ENCODE results near the gene SHF.

Gene SHF

DNA sequence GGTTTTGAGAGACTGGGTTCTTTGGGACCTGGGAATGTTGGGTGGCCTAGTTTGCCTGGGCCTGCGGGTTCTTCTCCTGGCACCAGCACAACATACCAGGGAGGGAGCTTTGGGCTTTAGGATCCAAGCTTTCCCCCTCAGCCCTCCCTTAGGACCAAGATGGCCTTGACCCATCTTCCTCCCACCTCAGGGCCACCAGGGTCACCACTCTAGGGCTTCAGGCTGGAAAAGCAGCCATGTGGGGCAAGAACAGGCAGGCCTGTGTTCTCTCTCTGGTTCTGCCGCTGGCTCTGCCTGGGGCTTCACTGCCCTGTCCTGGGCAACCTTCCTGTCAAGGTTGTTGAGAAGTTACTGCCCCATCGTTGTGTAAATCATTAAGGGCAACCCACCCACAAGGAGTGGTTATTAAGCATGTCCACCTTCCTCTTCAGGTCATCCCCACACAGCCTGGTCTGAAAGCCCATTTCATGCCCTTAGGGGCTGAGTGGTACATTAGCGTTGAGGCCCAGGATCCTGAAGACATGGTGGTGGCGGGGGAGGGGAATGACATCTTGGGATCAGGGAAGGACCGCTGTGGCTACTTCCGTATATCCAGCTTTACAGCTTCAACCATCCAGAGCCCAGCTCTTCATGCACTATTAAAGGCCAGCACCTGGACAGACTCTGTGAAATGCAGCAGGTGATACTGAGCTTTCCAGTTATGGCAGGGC lies 57.3 kb downstream of the SHF start:
- no peak for TF ChIP-seq CTCF (IDR thresholded peaks at IDR 0.05; ENCODE audit: low read depth, low read length)
- DNase-seq (ENCODE audit: extremely low read depth, low read depth): no peak

- no peak for TF ChIP-seq CTCF (IDR thresholded peaks at IDR 0.05; ENCODE audit: low read depth, low read length)
- no peak for DNase-seq (ENCODE audit: extremely low read depth, low read depth)
Measured at GRCh38 chr15:45129651-45130129, 58.1 kb downstream of the SHF start, which contains the start of the genes DUOX1 and DUOXA1. TSS of gene DUOX1 (plus strand) at chr15:45129994. CDS start at chr15:45131967, 1,973 bp downstream. TSS of gene DUOXA1 (minus strand) at chr15:45129879. CDS start at chr15:45123014, 6,865 bp downstream.

DNA sequence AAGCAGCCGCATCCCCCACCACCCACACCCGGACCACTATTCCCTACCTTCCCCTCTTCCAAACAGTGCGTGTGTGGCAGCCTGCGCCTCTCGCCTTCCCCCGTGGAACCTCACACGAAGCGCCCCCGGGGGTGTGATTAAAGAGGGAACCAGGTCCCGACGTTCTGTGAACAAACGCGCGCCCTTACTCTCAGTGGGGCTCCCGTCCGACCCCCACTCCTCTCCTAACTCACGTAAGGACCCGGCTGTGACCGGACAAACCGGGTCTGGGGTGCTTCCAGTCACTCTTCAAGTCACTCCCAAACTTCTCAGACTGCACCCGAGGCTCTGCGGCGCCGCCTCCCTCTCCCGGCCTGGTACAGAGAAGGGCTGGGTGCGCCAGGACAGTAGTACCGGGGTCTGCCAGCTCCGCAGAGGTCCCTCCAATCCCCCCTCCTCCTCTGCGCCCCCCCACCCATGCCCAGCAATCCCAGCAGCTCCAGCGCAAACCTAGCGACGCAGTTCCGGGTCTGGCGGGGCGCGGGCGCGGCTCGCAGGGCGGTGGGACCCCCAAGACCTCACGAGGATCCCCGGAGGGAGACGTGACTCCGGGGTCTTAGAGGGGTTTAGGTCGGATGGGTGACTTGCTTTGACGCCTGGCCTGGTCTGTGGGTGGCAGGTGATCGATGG lies 58.7 kb downstream of the SHF start:
- TF ChIP-seq CTCF (IDR thresholded peaks at IDR 0.05; ENCODE audit: low read depth, low read length): no peak
- no peak for DNase-seq (ENCODE audit: extremely low read depth, low read depth)

DNA sequence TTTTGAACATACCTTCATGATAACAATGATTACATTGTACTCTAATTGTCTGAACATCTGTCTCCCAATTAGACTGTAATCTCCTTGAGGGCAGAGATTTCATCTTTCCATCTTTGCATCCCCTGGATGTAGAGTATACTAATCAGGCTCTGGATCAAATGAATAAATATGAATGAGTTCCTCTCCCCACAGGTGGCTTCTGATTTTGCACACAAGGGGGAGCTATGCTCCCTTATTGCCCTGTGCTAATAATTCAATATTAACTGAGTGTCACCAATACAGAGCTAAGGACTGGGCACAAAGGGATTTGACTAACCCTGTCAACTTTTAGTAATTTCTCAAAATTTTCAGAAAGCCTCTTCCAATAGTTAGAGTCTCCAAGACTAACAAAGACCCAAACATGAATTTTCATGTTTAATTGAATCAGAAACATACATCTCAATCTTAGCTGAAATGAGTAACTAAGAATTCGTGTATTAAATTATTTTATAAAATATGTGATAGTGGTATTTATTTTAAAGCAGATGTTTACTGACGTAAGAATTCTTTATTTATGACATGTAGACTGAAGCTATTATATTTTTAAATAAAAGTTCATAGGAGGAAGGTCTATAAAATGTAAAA lies 61.1 kb downstream of the SHF start:
- peak; percentile 59 for TF ChIP-seq CTCF (IDR thresholded peaks at IDR 0.05; ENCODE audit: low read depth, low read length)
- DNase-seq (ENCODE audit: extremely low read depth, low read depth): no peak

GRCh38 chr15:45123397-45123796 lies 64.4 kb downstream of the SHF start:
- no peak for DNase-seq (ENCODE audit: extremely low read depth, low read depth)
- no peak for TF ChIP-seq CTCF (IDR thresholded peaks at IDR 0.05; ENCODE audit: low read depth, low read length)

GRCh38 chr15:45122719-45123118 lies 65.0 kb downstream of the SHF start:
- DNase-seq (ENCODE audit: extremely low read depth, low read depth): no peak
- TF ChIP-seq CTCF (IDR thresholded peaks at IDR 0.05; ENCODE audit: low read depth, low read length): no peak

Measured in AG09319 (cell line).